GM12865 (cell line): ENCODE measurements around the gene CAMP.

ENCODE experiments used
- DNase-seq: peaks from one replicate; pipeline ENCODE4 v3.0.0; 2010; ENCODE audit warnings: low read depth
- H3K4me3 ChIP-seq: 2 replicates; pipeline ENCODE4 v1.5.1; 2011; ENCODE audit warnings: mild to moderate bottlenecking, low read depth, low read length, control low read depth
- CTCF ChIP-seq: IDR thresholded peaks from 2 replicates; pipeline ENCODE4 v1.5.1; 2011; ENCODE audit warnings: low read length, control low read depth, low read depth, inconsistent platforms; ENCODE audit not compliant: insufficient read depth; ENCODE audit errors: missing control alignments

The CAMP gene, protein sequence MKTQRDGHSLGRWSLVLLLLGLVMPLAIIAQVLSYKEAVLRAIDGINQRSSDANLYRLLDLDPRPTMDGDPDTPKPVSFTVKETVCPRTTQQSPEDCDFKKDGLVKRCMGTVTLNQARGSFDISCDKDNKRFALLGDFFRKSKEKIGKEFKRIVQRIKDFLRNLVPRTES

DNA sequence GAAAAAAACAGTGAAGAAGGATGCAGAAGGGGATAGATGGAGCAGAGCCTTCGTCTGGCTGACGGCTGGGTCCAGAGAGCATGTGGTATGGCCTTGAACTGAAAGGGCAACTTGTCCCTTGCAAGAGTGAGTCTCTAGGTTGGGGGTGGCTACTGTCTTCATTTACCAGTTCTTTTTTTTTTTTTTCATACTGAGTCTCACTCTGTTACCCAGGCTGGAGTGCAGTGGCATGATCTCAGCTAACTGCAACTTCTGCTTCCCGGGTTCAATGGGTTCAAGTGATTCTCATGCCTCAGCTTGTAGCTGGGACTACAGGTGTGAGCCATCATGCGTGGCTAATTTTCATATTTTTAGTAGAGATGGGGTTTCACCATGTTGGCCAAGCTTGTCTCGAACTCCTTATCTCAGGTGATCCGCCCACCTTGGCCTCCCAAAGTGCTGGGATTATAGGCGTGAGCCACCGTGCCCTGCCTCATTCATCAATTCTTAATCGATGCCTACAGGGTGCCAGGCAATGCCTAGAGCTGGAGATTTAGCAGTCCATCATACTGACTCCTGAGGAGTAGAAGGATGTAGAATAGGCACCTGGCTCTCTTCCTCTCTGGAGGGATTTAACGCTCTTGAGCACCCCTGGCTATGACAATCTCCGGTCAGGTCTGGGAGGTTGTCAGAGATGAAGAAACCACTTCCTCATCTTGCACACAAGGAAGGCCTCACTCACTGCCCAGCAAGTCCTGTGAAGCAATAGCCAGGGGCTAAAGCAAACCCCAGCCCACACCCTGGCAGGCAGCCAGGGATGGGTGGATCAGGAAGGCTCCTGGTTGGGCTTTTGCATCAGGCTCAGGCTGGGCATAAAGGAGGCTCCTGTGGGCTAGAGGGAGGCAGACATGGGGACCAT, at the start of gene CAMP:
Gene CAMP (plus strand): TSS at position 880 of the 898 bp plus-strand sequence. CDS start 17 bp downstream, at position 897.
- no peak for TF ChIP-seq CTCF
- H3K4me3 ChIP-seq = no peak within 1 kb of the TSS
- DNase-seq = peak; percentile 81

GRCh38 chr3:48178072-48178471, 45.2 kb upstream of the CAMP start:
- no peak overlapping the region for H3K4me3 ChIP-seq
- no peak for DNase-seq
- TF ChIP-seq CTCF = no peak

DNA sequence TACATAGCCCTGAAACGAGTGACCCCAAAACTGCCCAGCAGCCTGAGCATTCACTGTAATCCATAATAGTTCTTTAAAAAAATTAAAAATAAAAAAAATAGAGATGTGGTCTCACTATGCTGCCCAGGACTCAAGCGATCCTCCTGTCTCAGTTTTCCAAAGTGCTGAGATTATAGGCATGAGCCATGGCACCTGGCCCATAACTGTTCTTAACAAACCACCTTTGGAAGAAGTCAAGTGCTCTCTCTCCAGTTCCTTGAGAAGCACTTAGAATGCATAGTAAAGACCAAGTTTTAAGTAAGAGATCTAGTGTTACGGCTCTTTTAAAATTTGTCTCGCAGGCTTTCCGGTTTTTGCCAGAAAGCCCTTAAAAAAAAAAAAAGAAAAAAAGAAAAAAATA, 43.3 kb upstream of the CAMP start:
- H3K4me3 ChIP-seq = no peak overlapping the region
- TF ChIP-seq CTCF = no peak
- no peak for DNase-seq

DNA sequence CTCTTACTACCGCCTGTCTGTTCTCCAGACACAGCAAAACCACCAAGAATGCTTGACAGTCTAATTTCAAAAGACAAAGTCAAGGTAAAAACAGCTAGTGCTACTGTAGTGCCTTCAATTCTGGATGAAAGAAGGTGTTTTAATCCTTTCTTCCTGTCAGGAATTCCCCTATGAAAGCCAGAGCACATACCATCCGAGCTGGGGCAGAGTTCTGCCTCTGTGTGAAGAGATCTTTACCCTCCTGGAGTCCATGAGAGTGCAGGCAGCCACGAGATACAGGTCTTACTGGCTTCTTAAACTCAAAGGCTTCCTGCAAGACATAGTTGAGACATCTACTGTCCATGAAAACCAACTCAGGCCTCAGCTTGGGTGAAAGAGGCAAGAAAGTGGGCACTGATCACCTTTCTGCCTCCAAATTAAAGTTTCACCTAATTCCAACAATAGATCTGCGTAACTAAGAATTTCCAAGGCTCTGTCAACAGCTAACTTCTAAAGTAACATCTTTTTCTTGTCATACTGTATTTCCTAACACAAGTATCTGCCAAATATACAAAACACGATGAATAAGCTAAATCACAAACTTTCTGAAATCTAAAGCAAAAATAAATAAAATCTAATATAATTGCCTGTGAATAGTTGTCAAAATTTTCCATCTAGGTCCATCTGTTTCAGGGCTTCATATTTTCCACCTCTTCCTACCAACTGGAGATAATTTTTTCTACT, 42.6 kb upstream of the CAMP start:
- no peak for TF ChIP-seq CTCF
- no peak overlapping the region for H3K4me3 ChIP-seq
- no peak for DNase-seq

DNA sequence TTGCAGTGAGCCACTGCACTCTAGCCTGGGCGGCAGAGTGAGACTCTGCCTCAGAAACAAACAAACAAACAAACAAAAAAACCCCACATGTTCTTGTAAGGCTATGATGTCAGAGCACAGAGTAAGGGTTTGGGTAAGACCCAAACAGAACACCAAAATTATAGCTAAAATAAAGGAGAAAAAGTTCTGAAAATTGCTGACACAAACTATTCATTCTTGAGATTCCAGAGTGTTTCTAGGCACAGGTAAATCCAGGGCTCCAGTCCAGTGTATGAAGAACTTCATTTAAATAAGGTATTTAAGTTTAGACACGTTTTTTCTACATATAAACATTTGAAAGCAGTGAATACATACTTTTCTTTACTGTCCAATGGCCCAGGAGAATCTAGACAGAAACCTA, 39.0 kb upstream of the CAMP start:
- no peak overlapping the region for H3K4me3 ChIP-seq
- DNase-seq = no peak
- TF ChIP-seq CTCF = no peak

GRCh38 chr3:48185129-48185528, 38.2 kb upstream of the CAMP start:
- DNase-seq = no peak
- no peak overlapping the region for H3K4me3 ChIP-seq
- no peak for TF ChIP-seq CTCF
